SK-N-SH treated with all-trans-retinoic acid at 6 μM for 48 hours (cell line): ENCODE data around the gene LTBP1.
A peak's percentile ranks its signal among the peaks of the same experiment; 100 is the strongest.

Experiments
- ATAC-seq: fragments of 200-7000 bp; cut with Tn5 transposase; 3 replicates; pipeline ENCODE4 v1.9.1; 2020; ENCODE audit warnings: mild to moderate bottlenecking, moderate library complexity
- ARNTL ChIP-seq: fragments of 450-650 bp; formaldehyde crosslinking; IDR thresholded peaks from 2 replicates; pipeline ENCODE4 v1.5.0; 2020; ENCODE audit warnings: low read depth, mild to moderate bottlenecking, moderate library complexity, borderline replicate concordance
- CREB5 ChIP-seq: fragments of 250-450 bp; sonication (Bioruptor Pico); IDR thresholded peaks from 2 replicates; pipeline ENCODE4 v1.5.1; 2020; ENCODE audit warnings: low read depth, mild to moderate bottlenecking, moderate library complexity
- CSDC2 ChIP-seq: fragments of 250-450 bp; sonication (Bioruptor Pico); IDR thresholded peaks from 2 replicates; pipeline ENCODE4 v1.5.0; 2020; ENCODE audit warnings: mild to moderate bottlenecking, moderate library complexity
- CSRNP3 ChIP-seq: fragments of 250-450 bp; sonication (Bioruptor Pico); IDR thresholded peaks from 2 replicates; pipeline ENCODE4 v1.5.1; 2021; ENCODE audit warnings: mild to moderate bottlenecking, moderate library complexity
- GLIS3 ChIP-seq: fragments of 250-450 bp; sonication (Bioruptor Pico); IDR thresholded peaks from 2 replicates; pipeline ENCODE4 v1.5.0; 2020; ENCODE audit warnings: mild to moderate bottlenecking, moderate library complexity
- ISL1 ChIP-seq: fragments of 250-450 bp; sonication (Bioruptor Pico); IDR thresholded peaks from 2 replicates; pipeline ENCODE4 v2.1.2; 2022; ENCODE audit warnings: mild to moderate bottlenecking, moderate library complexity
- PATZ1 ChIP-seq: fragments of 250-450 bp; sonication (Bioruptor Pico); IDR thresholded peaks from 2 replicates; pipeline ENCODE4 v1.8.0; 2020; ENCODE audit warnings: mild to moderate bottlenecking, moderate library complexity, borderline replicate concordance
- PPARA ChIP-seq: fragments of 250-450 bp; sonication (Bioruptor Pico); IDR thresholded peaks from 2 replicates; pipeline ENCODE4 v1.5.0; 2020; ENCODE audit warnings: mild to moderate bottlenecking, borderline replicate concordance
- RARB ChIP-seq: fragments of 250-450 bp; sonication (Bioruptor Pico); IDR thresholded peaks from 2 replicates; pipeline ENCODE4 v1.8.0; 2021; ENCODE audit warnings: mild to moderate bottlenecking, moderate library complexity
- SNAI2 ChIP-seq: fragments of 250-450 bp; sonication (Bioruptor Pico); IDR thresholded peaks from 2 replicates; pipeline ENCODE4 v1.5.0; 2020; ENCODE audit warnings: mild to moderate bottlenecking, moderate library complexity
- TOX ChIP-seq: fragments of 250-450 bp; sonication (Bioruptor Pico); IDR thresholded peaks from 2 replicates; pipeline ENCODE4 v1.8.0; 2021; ENCODE audit warnings: mild to moderate bottlenecking, moderate library complexity, borderline replicate concordance
- ZC3H10 ChIP-seq: fragments of 250-450 bp; sonication (Bioruptor Pico); IDR thresholded peaks from 2 replicates; pipeline ENCODE4 v1.5.1; 2021; ENCODE audit warnings: mild to moderate bottlenecking, moderate library complexity
- ZFP3 ChIP-seq: fragments of 250-450 bp; sonication (Bioruptor Pico); IDR thresholded peaks from 2 replicates; pipeline ENCODE4 v1.5.0; 2020; ENCODE audit warnings: mild to moderate bottlenecking, moderate library complexity
- ZFP30 ChIP-seq: fragments of 450-650 bp; formaldehyde crosslinking; IDR thresholded peaks from 2 replicates; pipeline ENCODE4 v1.5.0; 2022; ENCODE audit warnings: mild to moderate bottlenecking, moderate library complexity
- ZNF565 ChIP-seq: fragments of 450-650 bp; formaldehyde crosslinking; conservative IDR thresholded peaks from 2 replicates; pipeline ENCODE4 v1.5.0; 2020; ENCODE audit warnings: low read depth, mild to moderate bottlenecking, moderate library complexity
- ZNF70 ChIP-seq: fragments of 450-650 bp; formaldehyde crosslinking; IDR thresholded peaks from 2 replicates; pipeline ENCODE4 v1.5.0; 2020; ENCODE audit warnings: mild to moderate bottlenecking, moderate library complexity

Gene LTBP1

DNA sequence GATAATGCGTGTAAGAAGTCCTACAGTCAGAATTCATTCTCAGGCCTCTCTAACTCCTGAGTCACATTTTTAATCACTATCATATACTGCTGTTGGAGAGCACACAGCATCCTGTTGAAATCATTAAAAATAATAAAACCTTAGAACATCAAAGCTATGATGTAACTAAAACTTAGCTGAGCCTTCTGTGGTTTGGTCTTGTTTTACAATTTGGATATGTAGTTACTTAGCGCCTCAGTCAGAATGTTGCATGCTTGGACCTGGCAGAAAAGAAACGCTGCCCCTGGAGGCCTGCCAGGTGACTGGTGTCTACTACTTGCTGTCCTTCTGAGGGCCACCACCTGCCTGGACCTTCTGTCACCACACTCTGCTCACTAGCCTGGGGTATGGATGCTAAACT lies 268.5 kb downstream of the LTBP1 start (continued):
- TF ChIP-seq CREB5 (CRISPR knock-in tag) (no peak), ZNF70 (CRISPR knock-in tag) (no peak), PPARA (CRISPR knock-in tag) (no peak), CSDC2 (CRISPR knock-in tag) (no peak), ZC3H10 (CRISPR knock-in tag) (no peak), ISL1 (no peak), ZFP3 (no peak)

- no peak for ATAC-seq
- TF ChIP-seq CSDC2 (CRISPR knock-in tag): no peak
- TF ChIP-seq CSRNP3: no peak
- no peak for TF ChIP-seq SNAI2 (CRISPR knock-in tag)
Observed at GRCh38 chr2:33215983-33216382, 269.2 kb downstream of the LTBP1 start.

GRCh38 chr2:33216508-33217182 lies 269.9 kb downstream of the LTBP1 start:
- peak; percentile 11; the same call in 2 of the 3 replicates for ATAC-seq
- TF ChIP-seq ZFP30 (CRISPR knock-in tag) (no peak), CSRNP3 (no peak)

DNA sequence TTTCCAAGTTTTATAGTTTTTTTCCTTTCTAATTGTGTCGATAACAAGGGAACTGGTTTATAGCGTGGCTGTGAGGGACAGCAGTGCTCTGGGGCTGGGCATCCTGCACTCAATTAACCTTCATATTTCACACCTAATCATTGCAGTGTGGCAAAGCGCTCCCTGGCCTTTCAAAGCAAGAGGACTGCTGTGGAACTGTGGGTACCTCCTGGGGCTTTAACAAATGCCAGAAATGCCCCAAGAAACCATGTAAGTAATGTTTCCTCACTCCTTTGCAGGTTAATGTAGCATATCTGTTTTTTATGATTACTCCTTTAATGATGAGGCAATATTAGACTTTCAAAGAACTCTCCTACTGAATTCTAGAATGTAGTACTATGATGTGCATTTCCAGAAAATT lies 270.7 kb downstream of the LTBP1 start:
- ATAC-seq: no peak
- TF ChIP-seq ZNF565 (no peak), PPARA (CRISPR knock-in tag) (no peak), CSRNP3 (no peak)

DNA sequence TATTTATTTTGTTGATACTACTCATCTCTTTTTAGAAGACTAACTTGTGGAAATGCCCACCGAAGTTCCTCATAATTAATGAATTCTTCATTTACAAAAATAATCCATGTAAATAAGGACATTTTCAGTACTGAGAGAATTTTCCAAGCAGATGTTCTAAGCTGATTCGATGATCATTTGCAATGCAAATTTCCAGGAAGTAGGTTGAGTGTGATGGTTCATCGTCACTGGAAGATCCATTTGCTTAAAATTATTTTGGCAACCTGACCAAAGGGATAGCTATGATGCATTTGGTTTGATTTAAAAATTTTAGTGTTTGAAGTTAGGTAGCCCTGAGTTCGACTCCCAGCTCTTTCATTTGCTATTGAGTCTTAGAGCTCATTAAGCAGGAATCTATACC lies 272.4 kb downstream of the LTBP1 start:
- ATAC-seq: no peak
- no peak for TF ChIP-seq ISL1
- TF ChIP-seq ARNTL (CRISPR knock-in tag): no peak
- TF ChIP-seq RARB (CRISPR knock-in tag): no peak
- TF ChIP-seq CSDC2 (CRISPR knock-in tag): no peak
- no peak for TF ChIP-seq TOX (CRISPR knock-in tag)
- TF ChIP-seq, all 23 proteins: peak for 0

DNA sequence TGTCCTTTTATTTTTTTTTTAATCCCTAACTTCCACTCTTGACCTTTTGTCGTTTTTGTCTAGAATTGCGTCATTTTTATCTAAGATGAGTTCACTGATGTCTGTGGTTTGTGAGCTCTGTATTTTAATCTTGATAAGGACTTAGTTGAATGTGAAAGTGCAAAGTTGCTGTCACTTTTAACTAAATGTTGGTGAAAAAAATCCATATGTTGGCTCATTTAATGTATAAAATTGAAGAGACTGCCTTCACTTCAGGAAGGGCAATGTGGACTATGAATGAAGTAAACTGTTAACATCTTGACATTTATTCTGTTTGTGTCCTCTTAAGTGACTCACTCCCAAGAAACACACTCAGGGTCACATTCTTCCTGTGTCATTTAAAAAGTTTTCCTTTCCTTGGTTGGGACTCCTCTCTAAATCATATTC lies 273.1 kb downstream of the LTBP1 start:
- TF ChIP-seq ISL1 (peak; percentile 26), CREB5 (CRISPR knock-in tag) (no peak; the same call in 1 of the 2 replicates), GLIS3 (CRISPR knock-in tag) (no peak)
- ATAC-seq: peak; percentile 38

DNA sequence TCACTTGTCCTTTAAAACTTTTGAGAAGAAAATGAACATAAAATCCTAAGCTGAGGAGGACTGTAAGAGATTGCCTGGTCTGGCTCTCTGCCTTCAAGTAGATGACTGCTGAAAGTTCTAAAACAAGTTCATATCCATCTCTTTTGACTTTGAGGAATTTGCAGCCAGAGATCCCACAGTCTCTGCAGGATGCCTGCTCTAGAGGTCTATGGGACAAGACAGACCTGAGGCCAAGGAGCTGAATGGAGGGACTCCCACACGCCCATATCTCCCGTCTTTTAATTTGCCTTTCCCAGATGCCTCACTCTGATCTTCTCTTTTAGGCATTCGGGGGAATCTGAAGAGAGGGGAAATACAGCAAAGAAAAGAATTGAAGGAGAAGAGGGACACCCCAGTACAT lies 273.8 kb downstream of the LTBP1 start:
- peak; percentile 37 for ATAC-seq
- no peak for TF ChIP-seq CREB5 (CRISPR knock-in tag)
- TF ChIP-seq PATZ1 (CRISPR knock-in tag): no peak
- no peak for TF ChIP-seq ARNTL (CRISPR knock-in tag)
